GM12878 (cell line): ENCODE data around the gene C1orf210. TPM values are rescaled to one million over a fixed set of nuclear protein-coding genes. Genes with fewer than 3 reads are reported as not detected.

Source experiments
- ATAC-seq: fragments of 200-7000 bp; cut with Tn5 transposase; 3 replicates; pipeline ENCODE4 v1.9.1; 2020; ENCODE audit warnings: mild to moderate bottlenecking, moderate library complexity
- BruUV-seq: library from RNA; stranded (reverse); fragments of 400-500 nt; replicated peaks from 2 replicates; lab custom pipeline; 2021; lab: Mats Ljungman, UMichigan
- CTCF ChIA-PET: fragments of 300-600 bp; sonication (Branson Sonifier 250); formaldehyde crosslinking; extraction: SDS; loops from one replicate; lab custom pipeline; 2021; ENCODE audit warnings: inconsistent platforms; lab: Yijun Ruan, JAX
- POLR2A ChIA-PET: fragments of 350-600 bp; formaldehyde crosslinking; extraction: SDS; loops from one replicate; lab custom pipeline; 2021; ENCODE audit warnings: inconsistent platforms; lab: Charles Lee
- RAD21 ChIA-PET: fragments of 300-600 bp; sonication (Branson Sonifier 250); formaldehyde crosslinking; loops from one replicate; lab custom pipeline; 2023; ENCODE audit warnings: antibody characterized with exemption; ENCODE audit not compliant: unreplicated experiment; lab: Charles Lee
- SMC1A ChIA-PET: fragments of 300-600 bp; sonication (Branson Sonifier 250); formaldehyde crosslinking; loops from one replicate; lab custom pipeline; 2023; ENCODE audit not compliant: unreplicated experiment, uncharacterized antibody; lab: Charles Lee
- DNase-seq: peaks from one replicate; pipeline ENCODE4 v3.0.0-alpha.2; 2011; ENCODE audit warnings: low read depth, low spot score
- FAIRE-seq: peaks from 3 replicates; lab custom pipeline; 2011; peaks lifted over from hg19 to GRCh38; lab: Jason Lieb, UNC
- H2AFZ ChIP-seq: 2 replicates; pipeline ENCODE4 v1.6.0; 2011; ENCODE audit warnings: low read depth, low read length, control low read depth; ENCODE audit not compliant: control insufficient read depth
- H3K27ac ChIP-seq: 2 replicates; pipeline ENCODE4 v1.5.1; 2011; ENCODE audit warnings: control low read depth; ENCODE audit not compliant: control insufficient read depth, insufficient read depth
- H3K27me3 ChIP-seq, 2 experiments: replicated peaks in 1 of 2; 2 replicates each; pipeline versions ENCODE4 v1.6.0 to v1.6.1; 2011; ENCODE audit warnings: low read length in 1 of 2; ENCODE audit not compliant: control insufficient read depth in 2 of 2, insufficient read depth in 2 of 2
- H3K36me3 ChIP-seq, 2 experiments: 2 replicates each; pipeline ENCODE4 v1.5.1; 2011; ENCODE audit warnings: low read length in 1 of 2; ENCODE audit not compliant: control insufficient read depth in 2 of 2, insufficient read depth in 2 of 2
- H3K4me1 ChIP-seq: 2 replicates; pipeline ENCODE4 v1.6.1; 2011; ENCODE audit warnings: mild to moderate bottlenecking, low read length, moderate library complexity, mixed read lengths; ENCODE audit not compliant: control insufficient read depth, insufficient read depth
- H3K4me2 ChIP-seq: 2 replicates; pipeline ENCODE4 v1.6.0; 2011; ENCODE audit warnings: control low read depth; ENCODE audit not compliant: control insufficient read depth, insufficient read depth
- H3K4me3 ChIP-seq: fragments of 200-600 bp; sonication (generic); 2 replicates; pipeline ENCODE4 v1.5.1; 2016
- H3K79me2 ChIP-seq: 2 replicates; pipeline ENCODE4 v1.6.0; 2011; ENCODE audit warnings: low read length; ENCODE audit not compliant: control insufficient read depth, insufficient read depth
- H3K9ac ChIP-seq: 2 replicates; pipeline ENCODE4 v1.8.0; 2011; ENCODE audit warnings: low read length, control low read depth, mixed read lengths; ENCODE audit not compliant: control insufficient read depth, insufficient read depth
- H3K9me3 ChIP-seq: replicated peaks from 3 replicates; pipeline ENCODE4 v1.5.1; 2011; ENCODE audit warnings: mild to moderate bottlenecking, low read length; ENCODE audit not compliant: control insufficient read depth, insufficient read depth
- H4K20me1 ChIP-seq: 2 replicates; pipeline ENCODE4 v1.6.0; 2011; ENCODE audit not compliant: control insufficient read depth, insufficient read depth
- BMI1 ChIP-seq: fragments of 450-650 bp; IDR thresholded peaks from 2 replicates; pipeline ENCODE4 v1.6.1; 2016; ENCODE audit warnings: mild to moderate bottlenecking, moderate library complexity, borderline replicate concordance
- BRCA1 ChIP-seq: IDR thresholded peaks from 2 replicates; pipeline ENCODE4 v1.6.1; 2011; ENCODE audit warnings: low read depth, low read length, improper control_type of control experiment
- CHD4 ChIP-seq: fragments of 200-600 bp; sonication (generic); IDR thresholded peaks from 2 replicates; pipeline ENCODE4 v1.6.1; 2016; ENCODE audit warnings: mild to moderate bottlenecking
- E2F8 ChIP-seq: fragments of 450-650 bp; IDR thresholded peaks from 2 replicates; pipeline ENCODE4 v1.6.1; 2018; ENCODE audit warnings: mild to moderate bottlenecking, low read depth, moderate library complexity; ENCODE audit not compliant: partially characterized antibody
- FOXK2 ChIP-seq: fragments of 450-650 bp; IDR thresholded peaks from 2 replicates; pipeline ENCODE4 v1.6.1; 2017; ENCODE audit warnings: mild to moderate bottlenecking, moderate library complexity
- PAX5 ChIP-seq: IDR thresholded peaks from 2 replicates; pipeline ENCODE4 v1.6.1; 2011; ENCODE audit warnings: low read depth, low read length, borderline replicate concordance
- RB1 ChIP-seq: fragments of 450-650 bp; formaldehyde crosslinking; IDR thresholded peaks from 2 replicates; pipeline ENCODE4 v1.6.1; 2017; ENCODE audit warnings: mild to moderate bottlenecking, borderline replicate concordance
- STAT1 ChIP-seq: fragments of 450-650 bp; conservative IDR thresholded peaks from 2 replicates; pipeline ENCODE4 v1.6.1; 2014; ENCODE audit warnings: antibody characterized with exemption, mild to moderate bottlenecking
- TARDBP ChIP-seq: IDR thresholded peaks from 2 replicates; pipeline ENCODE4 v1.6.1; 2016; ENCODE audit warnings: borderline replicate concordance
- TCF3 ChIP-seq: IDR thresholded peaks from 2 replicates; pipeline ENCODE4 v1.6.1; 2012; ENCODE audit warnings: low read depth, mild to moderate bottlenecking, low read length, borderline replicate concordance; ENCODE audit not compliant: insufficient read depth
- WRNIP1 ChIP-seq: IDR thresholded peaks from 2 replicates; pipeline ENCODE4 v1.6.1; 2011; ENCODE audit warnings: low read depth, low read length, improper control_type of control experiment, borderline replicate concordance
- YY1 ChIP-seq: IDR thresholded peaks from 2 replicates; pipeline ENCODE4 v1.6.1; 2011; ENCODE audit warnings: low read depth, mild to moderate bottlenecking, low read length
- ZNF207 ChIP-seq: fragments of 450-650 bp; IDR thresholded peaks from 2 replicates; pipeline ENCODE4 v1.6.1; 2014; ENCODE audit warnings: antibody characterized with exemption, mild to moderate bottlenecking, borderline replicate concordance
- ZNF274 ChIP-seq: IDR thresholded peaks from one replicate; pipeline ENCODE4 v1.8.0; 2011; ENCODE audit not compliant: insufficient read length, insufficient read depth
- WGBS: methylation state at CpG from one replicate; pipeline ENCODE4 v1.1.6; 2016; ENCODE audit warnings: low lambda C conversion rate; ENCODE audit not compliant: insufficient replicate concordance, insufficient coverage; ENCODE audit errors: missing lambda C conversion rate; 5-methylcytosine and 5-hydroxymethylcytosine counted together
- in situ Hi-C: fragments of 300-500 bp; cut with MboI; formaldehyde crosslinking; loops from 9 replicates; pipeline ENCODE4 v1.14.3; 2018; ENCODE audit warnings: mixed read lengths
- intact Hi-C: fragments of 100-400 bp; cut with micrococcal nuclease; formaldehyde crosslinking; loops from one replicate; pipeline ENCODE4 v1.14.2; 2022; ENCODE audit not compliant: unreplicated experiment
- polyA plus RNA-seq, 11 experiments: library from polyadenylated mRNA; depleted of rRNA in 4 of 11; unstranded in 6 of 11; stranded (reverse) in 5 of 11; fragments of >200 nt; fragmentation: Nextera tagmentation in 4 of 11; fragmentation: Illumina TruSeq in 1 of 11; extraction: Ambion mirVana in 4 of 11; extraction: Trizol in 1 of 11; gene quantifications; 1 replicate in 1 of 11; 2 replicates in 10 of 11; pipeline versions ENCODE4 v1.2.1 to v1.2.3, GENCODE V29; 2011 to 2016; ENCODE audit warnings: inconsistent platforms in 2 of 11, missing spikeins in 2 of 11, low read depth in 1 of 11
- total RNA-seq, 4 experiments: library from RNA; depleted of rRNA in 3 of 4; stranded (reverse); fragments of >200 nt in 3 of 4; fragmentation: Illumina TruSeq in 1 of 4; extraction: Trizol in 1 of 4; gene quantifications; 2 replicates each; pipeline versions ENCODE4 v1.2.1 to v1.2.3, GENCODE V29; 2013 to 2021
- TF ChIP-seq, protein P1 (sequence below): IDR thresholded peaks from 2 replicates; pipeline ENCODE4 v1.6.1; 2012; ENCODE audit warnings: low read depth, low read length, improper control_type of control experiment
- TF ChIP-seq, protein P2 (sequence below): fragments of 450-650 bp; IDR thresholded peaks from 2 replicates; pipeline ENCODE4 v1.6.1; 2017; ENCODE audit warnings: low read depth, mild to moderate bottlenecking, moderate library complexity
- TF ChIP-seq, protein P3 (sequence below): fragments of 450-650 bp; IDR thresholded peaks from 2 replicates; pipeline ENCODE4 v1.6.1; 2014; ENCODE audit warnings: mild to moderate bottlenecking

Gene C1orf210
- total and polyA plus RNA-seq, 10 of the 15 experiments (the other 5 are each of a cell fraction or from before 2014, with no cell fraction given) = 0.07 TPM; not detected in 9

GRCh38 chr1:43247256-43247921 lies 38.0 kb downstream of the C1orf210 start (continued):
- TF ChIP-seq BRCA1 = no peak
- no peak for TF ChIP-seq STAT1
- no peak for TF ChIP-seq ZNF274

- in situ Hi-C loops = no loop called here
- WGBS = 85% methylated on average over 4 of the region's 4 CpGs
- Histone ChIP-seq H3K9me3 (no peaks in the 10 kb centered on the region; the same call in 2 of the 3 replicates), H3K4me3 (no peak overlapping the region), H3K27ac (no peak overlapping the region), H3K27me3 (no peaks in the 10 kb centered on the region), H3K4me1 (no peaks in the 10 kb centered on the region), H2AFZ (no peak overlapping the region), H3K79me2 (no peaks in the 10 kb centered on the region), H4K20me1 (no peaks in the 10 kb centered on the region), H3K36me3 (no peaks in the 10 kb centered on the region), H3K4me2 (no peak overlapping the region), H3K9ac (no peak overlapping the region)
- ATAC-seq (no peak), DNase-seq (no peak), FAIRE-seq (no peak)
- BruUV-seq = no TSS peak
- SMC1A ChIA-PET = no interaction called here
- CTCF ChIA-PET = no interaction called here
- intact Hi-C loops = no loop called here
- RAD21 ChIA-PET = no interaction called here
- POLR2A ChIA-PET = no interaction called here
- TF ChIP-seq, protein P1, sequence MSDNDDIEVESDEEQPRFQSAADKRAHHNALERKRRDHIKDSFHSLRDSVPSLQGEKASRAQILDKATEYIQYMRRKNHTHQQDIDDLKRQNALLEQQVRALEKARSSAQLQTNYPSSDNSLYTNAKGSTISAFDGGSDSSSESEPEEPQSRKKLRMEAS = no peak
- no peak for TF ChIP-seq BMI1
- no peak for TF ChIP-seq RB1
- no peak for TF ChIP-seq FOXK2
- TF ChIP-seq YY1 = no peak
- TF ChIP-seq TARDBP = no peak
- TF ChIP-seq, protein P2, sequence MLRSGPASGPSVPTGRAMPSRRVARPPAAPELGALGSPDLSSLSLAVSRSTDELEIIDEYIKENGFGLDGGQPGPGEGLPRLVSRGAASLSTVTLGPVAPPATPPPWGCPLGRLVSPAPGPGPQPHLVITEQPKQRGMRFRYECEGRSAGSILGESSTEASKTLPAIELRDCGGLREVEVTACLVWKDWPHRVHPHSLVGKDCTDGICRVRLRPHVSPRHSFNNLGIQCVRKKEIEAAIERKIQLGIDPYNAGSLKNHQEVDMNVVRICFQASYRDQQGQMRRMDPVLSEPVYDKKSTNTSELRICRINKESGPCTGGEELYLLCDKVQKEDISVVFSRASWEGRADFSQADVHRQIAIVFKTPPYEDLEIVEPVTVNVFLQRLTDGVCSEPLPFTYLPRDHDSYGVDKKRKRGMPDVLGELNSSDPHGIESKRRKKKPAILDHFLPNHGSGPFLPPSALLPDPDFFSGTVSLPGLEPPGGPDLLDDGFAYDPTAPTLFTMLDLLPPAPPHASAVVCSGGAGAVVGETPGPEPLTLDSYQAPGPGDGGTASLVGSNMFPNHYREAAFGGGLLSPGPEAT = no peak
- TF ChIP-seq E2F8 = no peak
- no peak for TF ChIP-seq ZNF274
- no peak for TF ChIP-seq PAX5
- no peak for TF ChIP-seq CHD4
- no peak for TF ChIP-seq ZNF207
- TF ChIP-seq, protein P3, sequence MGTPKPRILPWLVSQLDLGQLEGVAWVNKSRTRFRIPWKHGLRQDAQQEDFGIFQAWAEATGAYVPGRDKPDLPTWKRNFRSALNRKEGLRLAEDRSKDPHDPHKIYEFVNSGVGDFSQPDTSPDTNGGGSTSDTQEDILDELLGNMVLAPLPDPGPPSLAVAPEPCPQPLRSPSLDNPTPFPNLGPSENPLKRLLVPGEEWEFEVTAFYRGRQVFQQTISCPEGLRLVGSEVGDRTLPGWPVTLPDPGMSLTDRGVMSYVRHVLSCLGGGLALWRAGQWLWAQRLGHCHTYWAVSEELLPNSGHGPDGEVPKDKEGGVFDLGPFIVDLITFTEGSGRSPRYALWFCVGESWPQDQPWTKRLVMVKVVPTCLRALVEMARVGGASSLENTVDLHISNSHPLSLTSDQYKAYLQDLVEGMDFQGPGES = no peak
- TF ChIP-seq WRNIP1 = no peak
- no peak for TF ChIP-seq TCF3
Measured at GRCh38 chr1:43246466-43247213, 38.7 kb downstream of the C1orf210 start.
